Erythroblast (primary cell): ENCODE measurements around the gene LRRC53.

Experiments used
- GATA1 ChIP-seq: IDR thresholded peaks from 2 replicates; pipeline ENCODE4 v1.6.1; 2011; ENCODE audit warnings: low read depth, mild to moderate bottlenecking, control low read depth, low read length, moderate library complexity
- POLR2A ChIP-seq: IDR thresholded peaks from 2 replicates; pipeline ENCODE4 v1.6.1; 2011; ENCODE audit warnings: mild to moderate bottlenecking, low read length

GRCh38 chr1:74504933-74505512, 7.4 kb downstream of the LRRC53 start:
- TF ChIP-seq POLR2A, result no peak
- TF ChIP-seq GATA1, result no peak
